DOHH2 (cell line): Measurements from ENCODE around the gene LETM1.

Source experiments
- CTCF ChIP-seq: fragments of 200-600 bp; sonication (generic); IDR thresholded peaks from one replicate; pipeline ENCODE4 v1.5.1; 2014; ENCODE audit warnings: antibody characterized with exemption, mild to moderate bottlenecking, low read depth, low read length; ENCODE audit not compliant: poor library complexity, severe bottlenecking
- EZH2phosphoT487 ChIP-seq: fragments of 200-600 bp; sonication (generic); IDR thresholded peaks from 2 replicates; pipeline ENCODE4 v1.6.1; 2017; ENCODE audit warnings: borderline replicate concordance, mild to moderate bottlenecking, antibody characterized with exemption, low read length, moderate library complexity, mixed read lengths

- TF ChIP-seq CTCF: no peak
- no peak for TF ChIP-seq EZH2phosphoT487
Measured at GRCh38 chr4:1825326-1825725, 30.6 kb downstream of the LETM1 start.
